ENCODE results near the gene CLEC3B.
A peak's percentile ranks its signal among the peaks of the same experiment; 100 is the strongest.
"Not testable (repeated sequence)": the region's sequence is repeated elsewhere in the genome, so short reads cannot be mapped to it uniquely, and the experiment has no call there.

The CLEC3B gene

DNA sequence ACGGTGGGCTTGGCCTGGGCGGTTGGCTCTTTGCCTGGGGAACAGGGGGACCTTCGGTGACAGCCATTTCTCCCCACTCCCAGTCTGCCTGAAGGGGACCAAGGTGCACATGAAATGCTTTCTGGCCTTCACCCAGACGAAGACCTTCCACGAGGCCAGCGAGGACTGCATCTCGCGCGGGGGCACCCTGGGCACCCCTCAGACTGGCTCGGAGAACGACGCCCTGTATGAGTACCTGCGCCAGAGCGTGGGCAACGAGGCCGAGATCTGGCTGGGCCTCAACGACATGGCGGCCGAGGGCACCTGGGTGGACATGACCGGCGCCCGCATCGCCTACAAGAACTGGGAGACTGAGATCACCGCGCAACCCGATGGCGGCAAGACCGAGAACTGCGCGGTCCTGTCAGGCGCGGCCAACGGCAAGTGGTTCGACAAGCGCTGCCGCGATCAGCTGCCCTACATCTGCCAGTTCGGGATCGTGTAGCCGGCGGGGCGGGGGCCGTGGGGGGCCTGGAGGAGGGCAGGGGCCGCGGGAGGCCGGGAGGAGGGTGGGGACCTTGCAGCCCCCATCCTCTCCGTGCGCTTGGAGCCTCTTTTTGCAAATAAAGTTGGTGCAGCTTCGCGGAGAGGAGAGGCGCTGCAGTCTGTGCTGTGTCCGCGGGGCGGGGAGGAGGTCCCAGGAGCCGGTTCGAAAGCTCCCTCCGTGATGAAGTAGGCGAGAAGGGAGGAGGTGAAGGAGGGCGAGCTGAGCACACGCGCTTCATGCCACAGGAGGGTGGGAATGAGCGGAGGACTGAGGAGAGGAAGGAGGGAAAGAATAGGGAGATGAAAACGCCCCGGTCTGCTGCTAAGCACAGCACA is 9.6 kb downstream of the CLEC3B start:
- DNase-seq (ENCODE audit: low spot score), result peak; percentile 66

DNA sequence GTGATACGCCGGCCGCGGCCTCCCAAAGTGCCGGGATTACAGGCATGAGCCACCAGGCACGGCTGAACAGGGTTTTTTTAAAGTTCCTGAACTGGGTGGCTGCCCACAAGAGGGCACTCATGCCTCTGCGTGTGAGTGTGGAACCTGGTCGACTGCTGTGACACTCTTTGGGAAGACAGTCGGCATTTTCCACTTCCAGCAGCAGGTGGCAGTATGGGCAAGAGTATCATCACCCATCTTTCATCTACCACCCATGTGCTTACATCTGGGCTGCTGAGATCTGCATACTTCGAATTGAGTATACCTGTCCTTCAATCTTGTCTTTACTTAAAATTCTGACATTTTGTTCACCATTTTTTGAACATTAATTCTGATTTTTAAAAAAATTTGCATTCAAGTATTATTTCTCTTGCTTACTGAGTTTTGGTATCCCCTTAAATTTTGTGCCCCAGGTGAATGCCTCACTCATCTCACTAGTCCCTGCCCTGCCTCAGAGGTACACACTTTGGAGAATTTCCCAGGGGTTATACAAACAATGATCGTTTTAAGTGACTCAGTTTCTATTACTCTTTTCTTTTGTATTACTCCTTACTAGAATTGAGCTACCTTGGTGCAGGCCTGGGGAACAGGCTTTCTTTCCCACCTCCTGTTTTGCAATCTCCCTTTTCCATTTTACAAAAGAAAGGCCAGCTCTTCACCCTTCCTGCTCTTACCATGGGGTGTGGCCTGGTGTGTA is 11.8 kb downstream of the CLEC3B start:
- DNase-seq (ENCODE audit: low spot score), result peak; percentile 91

DNA sequence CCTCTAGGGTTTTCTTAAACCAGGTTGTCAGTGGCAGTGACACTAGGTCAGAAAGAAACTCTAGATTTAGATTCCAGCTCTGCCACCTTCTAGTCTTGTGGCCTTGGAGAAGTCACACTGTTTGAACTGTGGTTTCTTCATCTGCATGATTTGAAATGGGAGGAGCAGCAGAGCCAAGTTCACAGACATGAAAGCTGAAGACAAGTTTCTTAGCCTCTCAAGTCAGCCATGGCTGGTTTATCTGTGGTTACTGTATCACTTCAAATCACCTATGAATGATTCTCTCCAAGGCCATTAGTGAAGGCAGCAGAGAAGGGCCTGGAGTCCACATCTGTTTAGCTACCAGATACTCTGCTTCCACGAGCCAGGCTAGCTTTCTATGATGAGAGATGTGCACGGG is 15.6 kb downstream of the CLEC3B start:
- DNase-seq (ENCODE audit: low spot score), result no peak

DNA sequence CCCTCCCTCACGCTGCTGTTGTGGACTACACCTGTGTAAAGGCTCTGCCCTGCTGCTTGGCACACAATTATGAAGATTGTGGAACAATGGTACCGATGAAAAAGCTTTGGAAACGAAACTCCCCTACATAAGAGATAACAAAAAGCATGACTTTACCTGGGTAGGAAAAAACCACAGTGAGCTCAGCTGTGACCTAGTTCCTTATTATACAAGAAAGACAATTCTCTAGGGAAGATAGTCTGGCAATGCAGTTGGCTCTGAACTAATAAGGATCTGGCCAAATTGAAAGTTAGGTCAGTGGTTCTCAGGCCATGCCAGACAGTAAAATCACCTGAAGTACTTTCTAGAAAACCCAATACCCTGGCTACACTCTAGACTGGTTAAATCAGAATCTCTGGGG is 16.1 kb downstream of the CLEC3B start:
- DNase-seq (ENCODE audit: low spot score), result no peak

DNA sequence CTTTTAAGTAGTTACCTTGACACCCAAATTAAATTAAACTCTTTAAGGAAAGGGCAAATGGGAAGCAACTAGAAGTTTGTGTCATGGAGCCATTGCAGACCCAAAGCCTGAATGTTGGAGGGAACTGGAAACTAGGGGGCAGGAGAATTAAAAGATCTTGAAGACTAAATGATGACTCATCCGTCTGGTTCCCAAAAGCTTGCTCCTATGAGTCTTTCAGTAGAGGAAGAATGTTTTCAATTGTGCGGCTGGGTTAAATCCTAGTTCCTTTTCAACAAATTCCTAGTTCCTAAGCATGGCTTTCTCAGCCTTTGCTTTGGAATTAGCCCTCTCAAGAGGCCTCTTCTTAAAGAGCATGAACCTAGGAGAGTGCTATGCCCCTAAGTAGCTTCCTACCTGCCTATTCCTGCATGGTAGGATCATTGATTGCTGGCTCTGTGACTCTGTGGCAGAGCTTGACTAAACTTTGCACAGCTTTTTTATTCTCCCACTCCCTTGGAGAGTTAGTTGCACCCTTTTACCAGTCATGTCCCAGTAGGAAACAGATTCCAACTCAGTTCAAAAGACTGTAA is 17.7 kb downstream of the CLEC3B start:
- DNase-seq (ENCODE audit: low spot score), result peak; percentile 65

DNA sequence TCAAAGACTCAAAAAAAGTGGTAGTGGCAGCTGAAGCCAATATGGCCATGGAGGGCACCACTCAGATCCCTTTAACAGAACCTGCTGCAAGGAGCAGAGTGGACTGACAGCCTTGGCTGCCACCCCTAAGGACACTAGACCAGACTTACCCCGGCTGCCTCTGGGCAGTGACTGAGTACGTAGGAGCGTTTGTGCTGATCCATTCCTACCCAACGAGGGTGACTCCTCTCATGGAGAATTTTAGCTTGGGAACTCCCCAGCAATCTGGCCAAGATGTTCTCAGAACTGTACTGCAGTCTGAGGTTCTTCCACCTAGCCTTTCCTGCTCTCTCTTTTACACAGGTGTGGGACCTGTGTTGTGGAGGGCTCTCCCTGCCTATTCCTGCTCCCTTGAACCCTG is 22.1 kb downstream of the CLEC3B start:
- no peak for DNase-seq (ENCODE audit: low spot score)

DNA sequence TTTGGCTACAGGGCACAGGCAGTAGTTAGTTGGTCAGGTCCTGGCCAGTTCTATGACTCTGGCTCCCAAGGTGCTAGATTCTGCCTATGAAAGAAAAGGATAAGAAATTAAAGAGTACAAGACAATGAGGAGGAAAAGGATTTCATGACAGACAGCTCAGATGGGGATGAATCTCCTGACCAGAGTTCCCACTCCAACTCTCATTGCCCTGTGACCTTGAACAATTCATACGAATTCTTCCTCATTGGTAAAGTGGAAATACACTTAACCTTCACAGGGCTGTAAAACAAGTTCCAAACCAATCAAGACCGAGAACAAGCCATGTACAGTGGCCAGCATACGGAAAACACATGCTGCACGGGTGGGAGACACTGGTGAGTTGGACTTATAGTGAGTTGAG is 23.7 kb downstream of the CLEC3B start:
- DNase-seq (ENCODE audit: low spot score), result no peak

DNA sequence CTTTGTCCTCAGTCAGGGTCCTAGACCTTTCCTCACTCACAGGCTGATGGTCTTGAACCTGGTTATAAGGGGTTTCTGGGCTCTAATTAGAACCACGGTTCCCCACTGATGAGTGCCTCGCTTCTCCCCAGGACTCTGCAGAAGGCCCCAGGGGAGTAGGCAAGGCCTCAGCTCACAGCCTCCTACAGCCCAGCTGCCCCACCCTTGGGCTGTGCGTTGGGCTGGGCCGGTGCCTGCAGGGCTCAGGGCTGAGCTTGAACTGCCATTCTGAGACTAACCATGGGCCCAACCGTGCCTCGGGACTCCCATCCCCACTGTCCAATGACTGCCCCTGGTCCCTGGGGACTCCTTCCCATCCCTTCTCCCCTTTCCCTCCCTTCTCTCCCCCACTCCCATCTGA is 25.6 kb downstream of the CLEC3B start:
- DNase-seq (ENCODE audit: low spot score), result no peak

DNA sequence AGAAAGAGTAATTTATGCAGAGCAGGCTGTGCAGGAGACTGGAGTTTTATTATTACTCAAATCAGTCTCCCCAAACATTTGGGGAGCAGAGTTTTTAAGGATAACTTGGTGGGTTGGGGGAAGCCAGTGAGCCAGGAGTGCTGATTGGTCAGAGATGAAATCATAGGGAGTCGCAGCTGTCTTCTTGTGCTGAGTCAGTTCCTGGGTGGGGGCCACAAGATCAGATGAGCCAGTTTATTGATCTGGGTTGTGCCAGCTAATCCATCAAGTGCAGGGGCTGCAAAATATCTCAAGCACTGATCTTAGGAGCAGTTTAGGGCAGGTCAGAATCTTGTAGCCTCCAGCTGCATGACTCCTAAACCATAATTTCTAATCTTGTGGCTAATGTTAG is 27.7 kb downstream of the CLEC3B start:
- DNase-seq (ENCODE audit: low spot score), result not testable (repeated sequence)

DNA sequence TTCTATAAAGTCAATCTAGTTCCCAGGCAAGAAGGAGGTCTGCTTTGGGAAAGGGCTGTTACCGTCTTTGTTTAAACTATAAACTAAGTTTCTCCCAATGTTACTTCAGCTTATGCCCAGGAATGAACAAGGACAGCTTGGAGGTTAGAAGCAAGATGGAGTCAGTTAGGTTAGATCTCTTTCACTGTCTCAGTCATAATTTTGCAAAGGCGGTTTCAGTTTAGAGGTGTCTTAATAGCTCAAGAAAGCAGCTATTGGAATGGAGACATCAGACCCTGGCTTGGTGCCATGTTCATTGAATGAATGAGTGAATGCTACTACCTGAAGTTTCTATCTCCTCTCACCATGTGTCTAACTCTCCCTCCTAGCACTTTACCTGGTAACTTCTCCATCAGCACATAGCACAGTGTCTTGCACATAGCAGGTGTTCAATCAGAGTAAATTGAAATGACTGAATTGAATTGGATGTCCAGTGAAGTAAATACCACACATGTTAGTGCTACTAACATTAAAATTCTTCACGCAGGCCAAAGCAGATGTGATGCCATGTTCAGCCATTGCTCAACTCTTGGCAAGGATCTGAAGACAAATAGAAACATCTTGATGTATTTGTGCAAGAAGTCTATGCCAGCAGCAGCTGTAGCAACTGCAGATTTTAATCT is 28.2 kb downstream of the CLEC3B start:
- DNase-seq (ENCODE audit: low spot score), result peak; percentile 53

DNA sequence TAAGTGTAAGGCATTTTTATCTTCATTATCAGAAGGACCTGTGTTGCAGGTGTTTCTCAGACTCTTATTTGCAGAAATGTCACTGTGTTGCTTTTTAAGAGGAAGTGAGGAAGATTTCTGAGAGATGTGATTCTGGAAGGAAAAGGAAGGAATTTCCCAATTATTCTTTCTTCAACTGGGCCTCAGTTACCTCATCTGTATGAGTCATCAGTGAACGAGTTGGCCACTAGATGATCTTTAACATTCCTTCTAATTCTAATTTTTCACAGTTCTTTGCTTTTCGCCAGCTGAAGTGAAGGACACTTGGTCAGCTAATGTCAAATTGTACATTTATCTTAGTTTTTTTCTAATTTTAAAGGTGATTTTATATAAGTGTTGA is 28.9 kb downstream of the CLEC3B start:
- DNase-seq (ENCODE audit: low spot score), result no peak

DNA sequence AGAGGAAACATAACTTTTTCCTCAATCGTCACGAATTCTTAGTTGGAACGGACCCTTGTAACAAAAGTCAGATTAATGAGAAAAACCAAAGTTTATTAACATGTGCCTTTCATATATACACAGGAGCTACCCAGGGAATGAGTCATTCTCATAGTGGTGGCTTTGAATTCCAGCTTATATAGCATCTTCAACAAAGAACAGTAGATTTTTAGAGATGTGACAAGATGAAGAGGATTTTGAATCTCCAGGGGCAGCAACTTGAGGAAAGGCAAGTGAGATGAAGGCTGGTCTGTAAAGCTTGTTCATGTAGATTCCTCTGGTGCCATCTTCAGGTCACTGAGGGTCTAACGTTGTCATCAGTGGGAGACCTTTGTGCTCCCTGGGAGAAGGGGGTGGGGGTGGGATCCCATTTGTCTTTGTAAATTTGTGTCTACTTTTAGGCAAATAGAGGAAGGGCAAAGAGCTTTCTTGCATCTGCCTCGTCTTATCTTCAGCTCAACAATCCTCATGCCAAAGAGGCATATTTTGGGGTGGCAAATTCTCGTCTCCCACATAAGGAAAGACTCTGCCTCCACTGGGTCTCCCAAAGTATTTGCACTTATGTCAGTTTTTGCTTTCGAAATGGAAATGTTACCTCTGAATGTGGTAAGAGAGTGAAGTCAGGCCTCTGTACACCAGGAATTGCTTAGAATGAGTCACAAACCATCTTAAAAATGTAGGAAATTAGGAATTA is 29.5 kb downstream of the CLEC3B start:
- no peak for DNase-seq (ENCODE audit: low spot score)

DNA sequence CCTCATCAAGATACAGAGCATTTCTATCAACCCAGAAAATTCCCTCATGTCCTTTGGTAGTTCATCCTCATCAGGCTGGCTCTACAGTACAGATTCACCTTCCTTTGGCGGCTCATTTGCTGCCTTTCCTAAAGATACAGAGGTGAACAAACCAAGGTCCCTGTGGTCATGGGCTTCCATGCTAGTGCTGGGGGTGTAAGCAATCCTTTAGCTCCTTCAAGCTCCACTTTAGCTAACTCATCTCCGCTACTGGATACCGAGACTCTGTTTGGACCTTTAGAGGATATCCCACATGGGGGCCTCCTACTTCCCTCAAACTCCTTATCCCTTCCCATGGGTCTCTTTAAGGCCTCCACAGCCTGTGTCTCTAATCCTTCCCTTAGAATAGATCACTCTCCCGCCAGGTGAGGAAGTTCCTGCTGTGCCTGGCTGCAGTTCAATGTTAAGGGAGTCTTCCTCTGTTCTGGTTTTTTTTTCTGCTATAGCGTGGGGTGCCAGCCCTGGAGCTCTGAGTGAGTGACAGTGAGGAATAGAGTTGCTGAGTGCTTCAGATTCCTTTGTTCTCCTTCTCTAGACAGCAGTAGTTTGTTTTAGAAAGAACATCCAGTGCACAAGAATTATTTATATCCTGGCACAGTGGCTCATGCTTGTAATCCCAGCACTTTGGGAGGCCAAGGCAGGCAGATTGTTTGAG is 30.7 kb downstream of the CLEC3B start:
- DNase-seq (ENCODE audit: low spot score), result no peak

DNA sequence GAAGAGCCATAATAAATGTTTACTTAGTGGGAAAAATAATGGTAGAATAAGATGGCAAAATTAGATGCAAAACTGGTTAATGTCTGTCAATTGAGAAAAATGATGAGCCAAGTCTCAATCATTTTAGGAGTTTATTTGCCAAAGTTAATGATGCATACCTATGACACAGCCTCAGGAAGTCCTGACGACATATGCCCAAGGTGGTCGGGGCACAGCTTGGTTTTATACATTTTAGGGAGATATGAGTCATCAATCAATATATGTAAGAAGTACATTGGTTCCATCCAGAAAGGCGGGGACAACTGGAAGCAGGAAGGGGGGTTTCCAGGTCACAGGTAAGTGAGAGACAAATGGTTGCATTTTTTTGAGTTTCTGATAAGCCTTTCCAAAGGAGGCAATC is 31.5 kb downstream of the CLEC3B start:
- no peak for DNase-seq (ENCODE audit: low spot score)

DNA sequence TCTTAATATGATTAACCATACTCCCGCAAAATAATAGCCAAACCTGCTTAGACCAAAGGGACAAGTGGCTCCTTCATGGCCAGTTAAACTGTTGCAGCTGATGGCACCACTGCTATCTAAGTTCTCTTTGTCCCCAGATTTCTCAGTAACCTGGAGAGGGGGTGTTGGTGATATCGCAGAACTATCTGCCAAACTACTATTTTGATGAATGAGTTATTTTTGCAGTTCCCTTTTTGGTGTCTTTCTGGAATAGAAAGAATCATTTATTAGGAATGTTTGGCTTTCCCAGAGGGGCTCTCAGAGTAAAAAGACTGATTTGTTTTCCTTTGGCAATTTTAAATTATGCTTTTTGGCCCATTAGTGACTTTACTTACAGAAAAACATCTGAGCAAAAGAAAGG is 33.0 kb downstream of the CLEC3B start:
- DNase-seq (ENCODE audit: low spot score), result no peak

DNA sequence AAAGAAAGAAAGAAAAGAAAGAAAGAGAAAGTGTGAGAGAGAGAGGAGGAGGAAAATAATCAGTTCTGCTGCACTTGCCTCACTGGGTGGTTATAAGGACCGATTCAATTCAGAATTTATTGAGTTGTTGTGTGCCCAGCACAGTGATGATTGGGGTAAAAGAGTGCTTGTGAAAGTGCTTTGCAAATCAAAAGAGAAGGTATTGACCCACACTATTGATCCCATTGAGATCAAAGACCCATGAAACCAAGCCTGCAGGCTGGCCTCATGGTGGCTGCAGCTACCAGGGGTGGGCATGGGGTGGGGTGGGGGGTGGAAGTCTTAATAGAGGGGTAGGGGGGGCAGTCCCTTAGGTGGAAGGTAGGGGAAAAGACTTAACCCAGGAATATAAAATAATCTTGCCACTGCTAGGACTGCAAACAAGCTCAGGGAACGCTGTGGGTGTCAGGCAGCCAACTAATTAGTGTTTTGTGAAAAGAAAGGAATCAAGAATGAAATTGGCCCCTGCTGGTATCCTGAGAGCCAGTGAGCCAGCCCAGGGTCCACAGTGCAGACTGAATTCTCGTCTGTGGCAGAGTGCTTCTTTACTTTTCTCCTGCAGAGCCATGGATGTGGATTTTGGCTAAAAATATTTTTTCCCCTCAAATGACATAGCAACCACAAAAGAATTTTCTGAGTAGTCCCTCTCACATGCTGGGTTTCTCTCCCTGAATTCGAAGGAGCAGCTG is 34.2 kb downstream of the CLEC3B start:
- DNase-seq (ENCODE audit: low spot score), result no peak

DNA sequence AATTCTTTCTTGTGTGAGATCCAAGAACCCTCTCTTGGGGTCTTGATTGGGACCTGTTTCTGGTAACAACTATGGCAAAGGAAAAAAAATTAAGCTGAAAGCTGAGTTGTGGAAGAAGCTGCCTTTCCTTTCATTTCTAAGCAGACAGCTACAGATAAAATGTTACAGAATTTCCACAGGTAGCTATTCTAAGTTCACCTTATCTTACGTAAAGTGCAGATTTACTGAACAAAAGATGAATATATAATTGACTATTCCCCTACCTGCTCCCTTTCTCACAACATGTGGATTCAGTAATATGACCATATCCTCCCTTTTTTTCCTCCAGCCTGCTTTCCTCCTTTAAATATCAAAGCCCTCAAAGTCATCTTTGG is 36.6 kb downstream of the CLEC3B start:
- no peak for DNase-seq (ENCODE audit: low spot score)

DNA sequence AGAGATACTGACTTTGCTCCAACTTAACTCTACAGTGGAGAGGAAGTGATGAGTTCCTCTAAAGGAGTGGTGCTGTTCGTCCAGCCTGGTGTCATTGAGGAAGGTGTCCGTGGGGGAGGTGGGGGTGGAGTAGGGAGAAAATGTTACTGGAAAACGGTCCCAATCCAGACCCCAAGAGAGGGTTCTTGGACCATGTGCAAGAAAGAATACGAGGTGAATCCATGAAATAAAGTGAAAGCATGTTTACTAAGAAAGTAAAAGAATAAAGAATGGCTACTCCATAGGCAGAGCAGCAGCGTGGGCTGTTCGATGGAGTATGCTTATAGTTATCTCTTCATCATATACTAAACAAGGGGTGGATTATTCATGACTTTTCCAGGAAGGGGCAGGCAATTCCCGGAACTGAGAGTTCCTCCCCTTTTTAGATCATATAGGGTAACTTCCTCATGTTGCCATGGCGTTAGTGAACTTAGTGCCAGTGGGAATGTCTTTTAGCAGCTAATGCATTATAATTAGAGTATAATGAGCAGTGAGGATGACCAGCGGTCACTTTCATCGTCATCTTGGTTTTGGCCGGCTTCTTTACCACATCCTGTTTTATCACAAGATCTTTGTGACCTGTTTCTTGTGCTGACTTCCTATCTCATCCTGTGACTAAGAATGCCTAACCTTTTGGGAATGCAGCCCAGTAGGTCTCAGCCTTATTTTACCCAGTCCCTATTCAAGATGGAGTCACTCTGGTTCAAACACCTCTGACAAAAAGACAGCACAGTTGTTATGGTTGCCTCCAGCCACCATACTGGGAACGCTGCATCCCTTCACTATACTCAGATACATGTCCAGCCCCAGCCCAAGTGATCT is 38.6 kb downstream of the CLEC3B start:
- DNase-seq (ENCODE audit: low spot score), result no peak

DNA sequence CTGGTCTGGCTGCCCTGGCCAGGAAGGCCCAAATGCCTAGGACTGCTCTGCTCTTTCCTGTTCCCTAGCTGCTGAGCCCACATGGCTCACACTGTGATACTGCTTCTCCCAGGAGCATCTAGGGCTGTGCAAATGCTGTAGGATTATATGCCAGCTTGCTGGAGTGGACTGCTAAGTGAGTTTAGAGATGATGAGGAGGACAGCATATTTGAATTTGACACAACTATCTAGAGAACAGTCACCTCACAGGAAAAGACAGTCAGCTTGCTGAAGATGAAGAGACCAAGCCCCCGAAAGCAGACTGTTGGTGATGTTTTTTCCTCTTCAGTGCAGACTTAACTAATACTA is 39.2 kb downstream of the CLEC3B start:
- no peak for DNase-seq (ENCODE audit: low spot score)

Measured in AG08396 (cell line).